Stomach (tissue), 9 donors: Measurements from ENCODE around the gene MRPL49. TPM values are rescaled to one million over a fixed set of nuclear protein-coding genes. Genes with fewer than 3 reads are reported as not detected.
"Not testable (repeated sequence)": the region's sequence is repeated elsewhere in the genome, so short reads cannot be mapped to it uniquely, and the experiment has no call there.

Experiments
- DNase-seq, 2 donors: peaks; one replicate each; pipeline versions ENCODE4 v3.0.0 to v3.0.0-alpha.2; 2013 to 2019
- H3K27ac ChIP-seq, 5 donors: fragments of 200-600 bp in 4 of 5; sonication (generic) in 4 of 5; one replicate each; pipeline ENCODE4 v1.5.1; 2013 to 2019; ENCODE audit warnings: mild to moderate bottlenecking in 1 of 5, moderate library complexity in 1 of 5
- H3K27me3 ChIP-seq, 3 donors: fragments of 200-600 bp; sonication (generic); one replicate each; pipeline ENCODE4 v1.5.1; 2017 to 2019; ENCODE audit warnings: mixed run types in 1 of 3
- H3K36me3 ChIP-seq, 4 donors: fragments of 200-600 bp; sonication (generic); 1 replicate in 3 of 4; 2 replicates in 1 of 4; pipeline ENCODE4 v1.5.1; 2016 to 2019
- H3K4me1 ChIP-seq, 4 donors: fragments of 200-600 bp; sonication (generic); one replicate each; pipeline ENCODE4 v1.5.1; 2016 to 2019
- H3K4me3 ChIP-seq, 4 donors: fragments of 200-600 bp; sonication (generic) in 3 of 4; one replicate each; pipeline ENCODE4 v1.5.1; 2016 to 2019; ENCODE audit warnings: mild to moderate bottlenecking in 1 of 4
- H3K9me3 ChIP-seq, 4 donors: fragments of 200-600 bp; sonication (generic); one replicate each; pipeline ENCODE4 v1.5.1; 2016 to 2019
- EP300 ChIP-seq: sonication (generic); formaldehyde crosslinking; IDR thresholded peaks from one replicate; pipeline ENCODE4 v1.6.1; 2017; ENCODE audit warnings: antibody characterized with exemption
- POLR2A ChIP-seq, 4 donors: fragments of 450-650 bp; IDR thresholded peaks; one replicate each; pipeline ENCODE4 v1.6.1; 2016; ENCODE audit warnings: antibody characterized with exemption in 4 of 4, control low read depth in 2 of 4, mild to moderate bottlenecking in 1 of 4, moderate library complexity in 1 of 4
- POLR2AphosphoS5 ChIP-seq, 3 donors: sonication (generic); formaldehyde crosslinking; IDR thresholded peaks; one replicate each; pipeline ENCODE4 v1.6.1; 2016; ENCODE audit warnings: antibody characterized with exemption in 3 of 3
- WGBS, 5 donors: extraction: QIAGEN DNeasy Blood & Tissue Kit in 3 of 5; methylation state at CpG; one replicate each; pipeline versions ENCODE4 v1.1.5 to v1.1.7; 2013 to 2018; 5-methylcytosine and 5-hydroxymethylcytosine counted together
- intact Hi-C: fragments of 100-400 bp; cut with DNase I; formaldehyde crosslinking; loops from one replicate; pipeline ENCODE4 v1.15.1; 2023; ENCODE audit warnings: low total_unique reads
- polyA plus RNA-seq, 3 donors: library from polyadenylated mRNA; stranded (reverse); fragments of 200-250 nt; gene quantifications; one replicate each; pipeline ENCODE4 v1.2.3, GENCODE V29; 2013
- total RNA-seq, 5 donors: library from RNA; depleted of rRNA; stranded (reverse); fragments of >200 nt; gene quantifications; one replicate each; pipeline versions ENCODE4 v1.1.0 to v1.2.3, GENCODE V29; 2014 to 2016
- TF ChIP-seq, protein P1 (sequence below), 7 experiments: fragments of 450-650 bp in 4 of 7; fragments of 200-600 bp in 3 of 7; sonication (generic) in 3 of 7; IDR thresholded peaks; one replicate each; pipeline ENCODE4 v1.5.1; 2016 to 2019; ENCODE audit warnings: antibody characterized with exemption in 7 of 7, control low read depth in 2 of 7, mild to moderate bottlenecking in 1 of 7
- donor health status: healthy with polysubstance abuse.
- donor health status: Bipolar disorder and iron deficiency.
- donor health status: healthy.

MRPL49 gene
- total and polyA plus RNA-seq, 8 donors, result 22.8 to 75.9 (median 37.8) TPM

DNA sequence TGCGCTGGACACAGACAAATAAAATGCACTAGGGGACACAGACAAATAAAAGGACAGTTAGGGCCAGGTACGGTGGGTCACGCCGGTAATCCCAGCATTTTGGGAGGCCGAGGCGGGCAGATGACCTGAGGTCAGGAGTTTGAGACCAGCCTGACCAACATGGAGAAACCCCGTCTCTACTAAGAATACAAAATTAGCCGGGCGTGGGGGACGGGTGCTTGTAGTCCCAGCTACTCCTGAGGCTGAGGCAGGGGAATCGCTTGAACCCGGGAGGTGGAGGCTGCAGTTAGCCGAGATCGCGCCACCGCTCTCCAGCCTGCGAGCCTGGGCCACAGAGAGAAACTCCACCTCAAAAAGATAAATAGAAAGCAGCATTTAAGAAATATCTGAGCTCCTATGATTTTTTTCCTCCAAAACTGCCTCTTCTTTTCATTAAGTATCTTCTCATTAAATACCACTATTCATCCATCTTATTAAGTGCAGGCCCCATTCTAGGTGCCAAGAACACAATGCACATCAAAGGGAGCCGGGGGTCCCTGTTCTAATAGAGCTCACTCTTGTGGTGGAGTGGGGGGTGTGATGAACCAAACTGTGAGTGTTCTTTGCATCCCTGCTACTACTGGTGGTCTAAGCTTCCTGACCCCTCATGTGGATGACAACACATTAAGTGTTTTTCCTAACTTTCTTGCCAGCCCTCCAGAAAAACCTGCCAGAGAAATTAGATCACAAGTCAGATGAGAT, 3.9 kb upstream of the MRPL49 start:
- H3K4me1 ChIP-seq, result peaks cover 33 to 75% (median 58%) of the 10 kb centered on the region in 4 donors
- peak overlapping the region in 4 of 5 donors; percentile 8 to 93 (median 90) for H3K27ac ChIP-seq
- intact Hi-C loops, result no loop called here
- H3K9me3 ChIP-seq, result no peaks in the 10 kb centered on the region
- WGBS, 5 donors, result 77 to 85% (median 80%) methylated on average over 18 of the region's 18 CpGs
- no peaks in the 10 kb centered on the region for H3K27me3 ChIP-seq
- TF ChIP-seq POLR2AphosphoS5 (IDR thresholded peaks at IDR 0.05) (no peak), POLR2A (IDR thresholded peaks at IDR 0.05) (no peak)
- H3K4me3 ChIP-seq, result no peak overlapping the region
- peaks cover 26 to 42% (median 39%) of the 10 kb centered on the region in 4 donors for H3K36me3 ChIP-seq
- DNase-seq, result no peak

DNA sequence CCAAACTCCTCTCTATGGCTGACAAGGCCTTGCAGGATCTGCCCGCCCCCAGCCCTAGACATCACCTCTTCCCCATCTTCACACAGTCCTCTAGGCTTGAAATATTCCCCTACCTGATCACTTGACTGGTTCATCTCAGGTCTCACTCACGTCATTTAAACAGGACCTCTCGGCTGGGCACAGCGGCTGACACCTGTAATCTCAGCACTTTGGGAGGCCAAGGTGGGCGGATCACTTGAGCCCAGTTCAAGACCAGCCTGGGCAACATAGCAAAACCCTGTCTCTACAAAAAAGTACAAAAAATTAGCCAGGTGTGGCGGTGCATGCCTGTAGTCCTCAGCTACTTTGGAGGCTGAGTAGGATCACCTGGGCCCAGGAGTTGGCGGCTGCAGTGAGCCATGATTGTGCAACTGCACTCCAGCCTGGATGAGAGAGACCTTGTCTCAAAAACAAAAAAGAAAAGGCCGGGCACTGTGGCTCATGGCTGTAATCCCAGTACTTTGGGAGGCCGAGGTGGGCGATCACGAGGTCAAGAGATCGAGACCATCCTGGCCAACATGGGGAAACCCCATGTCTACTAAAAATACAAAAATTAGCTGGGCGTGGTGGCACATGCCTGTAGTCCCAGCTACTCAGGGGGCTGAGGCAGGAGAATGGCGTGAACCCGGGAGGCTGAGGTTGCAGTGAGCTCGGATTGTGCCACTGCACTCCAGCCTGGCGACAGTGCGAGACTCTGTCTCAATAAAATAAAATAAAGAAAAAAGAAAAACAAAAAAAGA, 3.0 kb upstream of the MRPL49 start:
- Histone ChIP-seq H3K27ac (peak overlapping the region in 4 of 5 donors; percentile 8 to 95 (median 90)), H3K4me1 (peaks cover 29 to 77% (median 61%) of the 10 kb centered on the region in 4 donors), H3K36me3 (peaks cover 26 to 42% (median 40%) of the 10 kb centered on the region in 4 donors)
- H3K9me3 ChIP-seq, DNase-seq, H3K4me3 ChIP-seq, intact Hi-C loops, H3K27me3 ChIP-seq: not testable (repeated sequence)
- 82 to 90% (median 85%) methylated on average over 18 of the region's 18 CpGs for WGBS, 5 donors

DNA sequence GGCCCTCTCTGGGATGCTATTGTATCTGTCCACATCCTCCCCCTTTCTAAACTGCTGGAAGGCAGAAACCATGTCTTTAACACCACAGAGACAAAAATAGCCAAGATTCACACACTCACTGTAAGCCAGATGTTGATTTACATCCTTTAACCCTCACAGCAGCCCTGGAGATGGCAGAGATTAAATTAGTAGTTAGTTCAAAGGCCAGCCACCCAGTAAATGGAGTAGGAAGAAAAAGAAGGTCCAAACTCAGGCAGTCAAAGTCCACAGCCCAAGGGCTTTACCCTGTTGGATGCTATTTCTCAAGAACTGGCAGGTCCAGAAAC, 2.5 kb upstream of the MRPL49 start:
- Histone ChIP-seq H3K4me3 (no peak overlapping the region), H3K4me1 (peaks cover 29 to 82% (median 64%) of the 10 kb centered on the region in 4 donors), H3K27me3 (no peaks in the 10 kb centered on the region), H3K27ac (peak overlapping the region in 3 of 5 donors; percentile 3 to 95 (median 93)), H3K36me3 (peaks cover 28 to 47% (median 46%) of the 10 kb centered on the region in 4 donors), H3K9me3 (no peaks in the 10 kb centered on the region)
- TF ChIP-seq POLR2AphosphoS5 (IDR thresholded peaks at IDR 0.05) (no peak), POLR2A (IDR thresholded peaks at IDR 0.05) (no peak), EP300 (no peak)
- TF ChIP-seq, protein P1, sequence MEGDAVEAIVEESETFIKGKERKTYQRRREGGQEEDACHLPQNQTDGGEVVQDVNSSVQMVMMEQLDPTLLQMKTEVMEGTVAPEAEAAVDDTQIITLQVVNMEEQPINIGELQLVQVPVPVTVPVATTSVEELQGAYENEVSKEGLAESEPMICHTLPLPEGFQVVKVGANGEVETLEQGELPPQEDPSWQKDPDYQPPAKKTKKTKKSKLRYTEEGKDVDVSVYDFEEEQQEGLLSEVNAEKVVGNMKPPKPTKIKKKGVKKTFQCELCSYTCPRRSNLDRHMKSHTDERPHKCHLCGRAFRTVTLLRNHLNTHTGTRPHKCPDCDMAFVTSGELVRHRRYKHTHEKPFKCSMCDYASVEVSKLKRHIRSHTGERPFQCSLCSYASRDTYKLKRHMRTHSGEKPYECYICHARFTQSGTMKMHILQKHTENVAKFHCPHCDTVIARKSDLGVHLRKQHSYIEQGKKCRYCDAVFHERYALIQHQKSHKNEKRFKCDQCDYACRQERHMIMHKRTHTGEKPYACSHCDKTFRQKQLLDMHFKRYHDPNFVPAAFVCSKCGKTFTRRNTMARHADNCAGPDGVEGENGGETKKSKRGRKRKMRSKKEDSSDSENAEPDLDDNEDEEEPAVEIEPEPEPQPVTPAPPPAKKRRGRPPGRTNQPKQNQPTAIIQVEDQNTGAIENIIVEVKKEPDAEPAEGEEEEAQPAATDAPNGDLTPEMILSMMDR (IDR thresholded peaks at IDR 0.05), result no peak
- DNase-seq, result no peak
- intact Hi-C loops, result no loop called here

DNA sequence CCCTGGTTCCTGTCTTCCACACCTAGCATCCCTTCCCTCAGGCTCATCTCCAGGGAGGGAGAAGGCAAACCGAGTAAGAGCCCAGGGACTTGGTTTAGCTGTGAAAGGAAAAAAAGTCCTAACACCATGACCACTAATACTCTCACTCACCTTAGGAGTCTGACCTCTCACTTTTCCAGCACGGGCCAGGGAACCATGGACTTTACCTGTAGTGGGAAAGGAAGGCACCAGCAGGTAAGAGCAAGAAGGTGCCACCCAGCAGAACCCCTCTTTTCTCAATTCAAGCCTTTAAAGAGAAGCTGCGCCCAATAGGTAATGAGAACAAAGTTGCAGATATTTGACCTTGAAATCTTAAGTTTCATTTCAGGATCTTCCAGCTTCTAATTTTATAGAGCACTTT, 1.3 kb upstream of the MRPL49 start:
- Histone ChIP-seq H3K4me1 (peaks cover 26 to 83% (median 56%) of the 10 kb centered on the region in 4 donors), H3K27me3 (no peaks in the 10 kb centered on the region), H3K27ac (peak overlapping the region in 4 of 5 donors; percentile 93 to 96 (median 94)), H3K4me3 (peak overlapping the region; percentile 67 to 93 (median 74)), H3K9me3 (no peaks in the 10 kb centered on the region), H3K36me3 (peaks cover 38 to 54% (median 52%) of the 10 kb centered on the region in 4 donors)
- intact Hi-C loops, result loop anchor here (10.0 kb wide), 1 partner anchor 54 kb away; the partner anchor contains the start of gene SPDYC
- 65 to 84% (median 82%) methylated on average over 3 of the region's 3 CpGs for WGBS, 5 donors
- no peak for TF ChIP-seq POLR2AphosphoS5 (IDR thresholded peaks at IDR 0.05)
- no peak for TF ChIP-seq POLR2A (IDR thresholded peaks at IDR 0.05)
- DNase-seq, result no peak

DNA sequence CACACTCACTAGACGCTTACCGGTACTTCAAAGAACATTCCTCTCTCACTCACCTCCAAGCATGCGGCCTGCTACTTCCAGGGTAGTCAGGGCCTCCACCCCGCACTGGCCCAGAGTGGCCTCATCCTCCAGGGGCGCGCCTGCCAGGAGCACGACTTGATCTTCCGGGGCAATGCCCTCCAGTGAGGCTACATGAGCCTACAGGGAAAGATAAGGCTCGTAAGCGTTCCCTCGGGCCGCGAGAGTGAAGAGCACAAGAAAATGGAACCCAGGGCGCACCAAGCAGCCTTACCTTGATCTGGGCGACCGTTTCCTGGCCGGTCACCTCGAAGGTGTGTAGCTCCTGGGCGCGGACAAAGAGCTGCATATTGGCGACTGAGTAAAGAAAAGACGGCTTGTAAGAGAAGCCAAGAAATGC, 665 bp upstream of the MRPL49 start:
- DNase-seq, result peak in 1 of 2 donors; percentile 70
- 1 to 2% (median 1%) methylated on average over 22 of the region's 22 CpGs for WGBS, 5 donors

More for the DNA sequence above, 665 bp upstream of the MRPL49 start:
- Histone ChIP-seq H3K9me3 (no peaks in the 10 kb centered on the region), H3K4me1 (peaks cover 20 to 77% (median 49%) of the 10 kb centered on the region in 4 donors), H3K4me3 (peak overlapping the region; percentile 67 to 93 (median 74)), H3K27ac (peak overlapping the region; percentile 93 to 96 (median 95)), H3K27me3 (no peaks in the 10 kb centered on the region), H3K36me3 (peaks cover 44 to 57% (median 54%) of the 10 kb centered on the region in 4 donors)
- intact Hi-C loops, result loop anchor here (10.0 kb wide), 1 partner anchor 53 kb away; the partner anchor contains the start of gene SPDYC
- TF ChIP-seq POLR2A (IDR thresholded peaks at IDR 0.05), result no peak
- TF ChIP-seq EP300, result no peak
- TF ChIP-seq, protein P1 (IDR thresholded peaks at IDR 0.05), result no peak
- TF ChIP-seq POLR2AphosphoS5 (IDR thresholded peaks at IDR 0.05), result no peak
